SKM-1 treated with dmso at 0.1 percent for 144 hours (cell line): ENCODE measurements around the gene RNASE1.
"Not testable (repeated sequence)": the region's sequence is repeated elsewhere in the genome, so short reads cannot be mapped to it uniquely, and the experiment has no call there.

Experiments
- DNase-seq: peaks from one replicate; lab custom pipeline; 2025; ENCODE audit not compliant: unreplicated experiment; lab: John Stamatoyannopoulos, UW

The RNASE1 gene

DNA sequence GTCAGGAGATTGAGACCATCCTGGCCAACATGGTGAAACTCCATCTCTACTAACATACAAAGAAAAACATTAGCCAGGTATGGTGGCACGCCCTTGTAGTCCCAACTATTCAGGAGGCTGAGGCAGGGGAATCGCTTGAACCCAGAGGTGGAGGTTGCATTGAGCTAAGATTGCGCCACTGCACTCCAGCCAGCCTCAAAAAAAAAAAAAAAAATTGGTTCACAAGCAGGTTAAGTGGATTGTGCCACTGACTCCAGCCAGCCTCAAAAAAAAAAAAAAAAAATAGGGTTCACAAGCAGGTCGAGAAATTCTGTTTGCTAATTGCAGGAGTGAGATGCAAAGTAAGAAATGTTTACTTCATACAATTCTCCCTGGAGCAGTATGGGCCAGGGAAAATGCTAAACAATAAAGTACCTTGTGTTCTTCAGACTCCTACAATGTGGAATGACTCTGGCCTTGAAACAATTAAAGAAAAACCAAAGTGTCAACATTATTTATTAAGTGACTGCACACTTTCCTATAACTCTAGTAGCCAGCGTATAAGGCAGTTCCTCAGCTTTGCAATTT is 28.3 kb downstream of the RNASE1 start:
- no peak for DNase-seq

DNA sequence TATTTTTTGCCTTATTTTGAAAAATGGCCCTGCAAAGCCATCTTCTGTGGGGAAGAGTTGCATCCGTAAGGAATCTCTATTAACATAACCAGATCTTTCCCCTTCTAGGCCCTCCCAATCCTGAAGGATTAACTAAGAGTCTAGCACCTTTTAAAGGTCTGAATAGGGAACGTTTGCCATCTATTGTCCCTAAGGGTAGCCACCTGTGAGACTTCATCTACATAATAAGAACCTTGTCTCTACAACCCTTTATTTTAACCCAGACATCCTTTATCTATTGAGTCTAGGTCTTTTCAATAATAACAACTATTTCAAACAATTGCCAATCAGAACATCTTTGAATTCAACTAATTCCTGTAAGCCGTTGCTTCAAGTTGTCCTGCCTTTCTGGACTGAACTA is 30.0 kb downstream of the RNASE1 start:
- DNase-seq: no peak

DNA sequence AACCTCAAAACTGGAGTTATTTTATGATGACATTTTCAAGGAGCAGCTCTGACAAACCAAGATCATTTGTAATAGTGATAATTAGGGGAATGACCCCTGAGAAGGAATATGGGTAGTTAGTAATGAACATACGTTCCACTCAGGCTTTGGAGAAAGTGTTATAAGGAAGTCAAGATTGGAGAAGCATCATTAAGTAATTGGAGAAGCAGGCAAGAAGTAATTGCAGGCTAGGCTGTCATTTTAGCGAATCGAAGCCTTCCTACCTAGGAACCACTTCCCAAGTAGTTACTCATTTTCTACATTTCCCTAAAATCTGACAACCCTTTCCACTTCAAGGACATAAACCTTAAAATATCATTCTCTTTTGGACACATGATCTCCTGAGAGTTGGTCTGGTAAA is 33.2 kb downstream of the RNASE1 start:
- DNase-seq: no peak

DNA sequence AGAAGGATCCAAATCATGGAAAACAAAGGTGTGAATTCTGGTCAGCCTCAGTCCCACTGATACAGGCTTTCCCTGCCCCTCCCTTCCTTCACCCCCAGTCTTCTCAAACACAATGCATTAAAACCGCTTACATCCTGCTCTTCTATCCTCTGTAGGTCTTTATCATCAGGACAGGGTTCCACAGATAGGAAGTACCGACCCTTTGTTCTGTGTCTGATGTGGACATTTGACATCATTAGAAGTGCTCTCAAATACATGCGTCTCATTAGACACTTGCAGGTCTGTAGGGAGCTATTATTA is 34.1 kb downstream of the RNASE1 start:
- DNase-seq: no peak

DNA sequence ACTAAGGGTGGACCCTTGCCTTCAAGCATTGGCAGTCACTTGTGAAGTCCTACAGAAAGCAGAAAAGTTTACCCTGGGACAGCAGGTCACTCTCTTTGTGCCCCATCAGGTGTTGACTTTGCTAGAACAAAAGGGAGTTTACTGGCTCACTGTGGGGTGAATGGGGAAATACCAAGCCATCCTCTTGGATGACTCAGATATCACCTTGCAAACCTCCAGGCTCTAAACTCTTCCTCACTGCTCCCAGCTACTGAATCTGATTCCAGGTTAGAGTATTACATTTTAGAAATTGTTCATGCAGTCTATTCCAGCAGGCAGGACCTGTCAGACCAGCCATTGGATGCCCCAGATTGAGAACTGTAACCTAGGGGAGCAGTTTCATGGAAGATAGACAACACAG is 41.7 kb downstream of the RNASE1 start:
- DNase-seq: no peak

DNA sequence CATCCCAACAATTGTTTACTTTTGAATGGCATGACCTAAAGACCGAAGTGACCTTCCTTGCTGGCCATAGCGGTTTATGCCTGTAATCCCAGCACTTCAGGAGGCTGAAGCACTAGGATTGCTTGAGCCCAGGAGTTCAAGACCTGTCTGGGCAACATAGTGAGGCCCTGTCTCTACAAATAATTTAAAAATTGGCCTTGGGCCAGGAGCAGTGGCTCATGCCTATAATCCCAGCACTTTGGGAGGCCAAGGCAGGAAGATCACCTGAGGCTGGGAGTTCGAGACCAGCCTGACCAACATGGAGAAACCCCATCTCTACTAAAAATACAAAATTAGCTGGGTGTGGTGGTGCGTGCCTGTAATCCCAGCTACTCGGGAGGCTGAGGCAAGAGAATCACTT is 43.2 kb downstream of the RNASE1 start:
- not testable (repeated sequence) for DNase-seq

DNA sequence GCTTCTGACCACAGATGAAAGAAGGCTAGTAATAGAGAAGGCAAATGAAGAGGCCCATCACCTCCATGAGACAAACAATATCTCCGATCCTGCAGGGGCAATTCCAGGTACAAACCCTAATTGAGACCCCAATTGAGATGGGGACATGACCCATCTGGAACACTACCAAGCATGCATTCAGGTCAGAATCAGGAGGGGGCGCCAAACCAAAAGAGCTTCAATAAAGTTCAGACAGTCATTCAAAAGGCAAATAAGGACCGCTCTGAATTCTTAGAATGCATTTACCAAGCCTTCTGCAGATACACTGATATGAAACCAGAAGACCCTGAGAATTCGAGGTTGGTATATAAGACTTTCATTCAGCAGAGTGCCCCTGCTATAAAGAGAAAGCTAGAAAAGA is 44.7 kb downstream of the RNASE1 start:
- no peak for DNase-seq

DNA sequence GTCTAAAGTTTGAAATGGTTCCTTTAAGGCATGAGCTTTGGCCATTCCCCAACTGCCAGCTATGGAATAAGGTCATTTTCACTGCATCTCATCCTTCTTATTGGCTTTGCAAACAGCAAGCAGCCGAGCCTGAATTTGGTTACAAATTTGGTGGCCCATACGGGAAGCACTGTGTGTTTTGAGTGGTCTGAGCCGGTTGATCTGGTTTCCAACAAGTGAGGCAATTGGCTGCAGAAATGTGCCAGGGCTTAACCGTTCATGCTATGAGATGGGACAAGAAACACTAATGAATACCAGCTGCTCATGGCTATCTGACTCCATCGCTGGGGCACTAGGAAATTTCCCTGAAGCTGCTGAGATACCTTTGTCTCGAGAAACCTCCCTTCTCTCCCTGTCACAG is 47.6 kb downstream of the RNASE1 start:
- DNase-seq: no peak

DNA sequence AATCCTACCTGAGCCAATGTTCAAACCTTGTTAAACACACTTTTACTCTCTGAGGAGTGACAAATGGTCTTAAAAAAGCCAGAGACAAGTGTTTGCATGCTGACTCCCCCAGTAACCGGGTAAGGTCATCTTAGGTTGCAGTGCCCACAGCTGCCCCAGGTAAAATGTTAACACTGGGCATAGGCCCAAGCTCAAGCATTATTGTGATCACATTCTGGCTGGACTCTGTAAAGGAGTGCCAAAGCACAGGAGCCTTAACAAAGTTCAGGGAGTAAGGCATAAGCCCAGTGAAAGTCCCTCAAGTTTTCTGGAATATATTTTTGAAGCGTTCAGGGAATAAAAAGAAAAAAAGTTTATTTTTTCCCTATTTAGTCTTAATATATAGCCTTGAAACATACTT is 48.3 kb downstream of the RNASE1 start:
- DNase-seq: no peak

DNA sequence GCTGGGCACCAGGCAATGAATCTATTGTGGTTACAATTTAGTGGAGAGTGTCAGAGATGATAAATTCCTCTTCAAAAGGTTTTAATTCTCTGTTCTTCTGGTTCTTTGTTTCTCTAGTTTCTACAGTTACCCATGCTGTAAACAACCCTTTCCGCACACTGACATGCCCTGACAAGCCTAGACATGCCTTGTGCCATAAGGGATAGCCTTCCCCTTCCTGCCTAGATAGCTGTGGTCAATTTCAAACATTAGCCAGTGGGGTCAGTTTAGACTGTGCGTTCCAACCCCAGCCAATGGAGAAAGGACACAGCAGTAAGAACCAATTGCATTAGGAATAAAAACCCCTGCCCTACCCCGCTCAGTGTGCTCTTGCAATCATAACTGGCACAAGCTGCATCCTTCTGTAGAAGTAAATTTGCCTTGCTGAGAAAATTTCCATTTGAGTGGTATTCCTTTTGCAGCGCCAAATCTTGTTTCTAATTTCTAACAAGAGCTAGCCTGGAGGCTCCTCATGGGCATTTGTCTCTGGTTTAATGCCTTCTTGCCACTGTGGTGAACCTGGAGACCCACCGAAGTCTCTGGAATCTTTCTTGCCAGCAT is 50.6 kb downstream of the RNASE1 start:
- no peak for DNase-seq
